Measurements from ENCODE around the gene PRDX6.
A peak's percentile ranks its signal among the peaks of the same experiment; 100 is the strongest.
"Not testable (repeated sequence)": the region's sequence is repeated elsewhere in the genome, so short reads cannot be mapped to it uniquely, and the experiment has no call there.

The PRDX6 gene, protein sequence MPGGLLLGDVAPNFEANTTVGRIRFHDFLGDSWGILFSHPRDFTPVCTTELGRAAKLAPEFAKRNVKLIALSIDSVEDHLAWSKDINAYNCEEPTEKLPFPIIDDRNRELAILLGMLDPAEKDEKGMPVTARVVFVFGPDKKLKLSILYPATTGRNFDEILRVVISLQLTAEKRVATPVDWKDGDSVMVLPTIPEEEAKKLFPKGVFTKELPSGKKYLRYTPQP
- total RNA-seq: 50.7 to 64.7 (median 57.6) reads per million in 4 donors

DNA sequence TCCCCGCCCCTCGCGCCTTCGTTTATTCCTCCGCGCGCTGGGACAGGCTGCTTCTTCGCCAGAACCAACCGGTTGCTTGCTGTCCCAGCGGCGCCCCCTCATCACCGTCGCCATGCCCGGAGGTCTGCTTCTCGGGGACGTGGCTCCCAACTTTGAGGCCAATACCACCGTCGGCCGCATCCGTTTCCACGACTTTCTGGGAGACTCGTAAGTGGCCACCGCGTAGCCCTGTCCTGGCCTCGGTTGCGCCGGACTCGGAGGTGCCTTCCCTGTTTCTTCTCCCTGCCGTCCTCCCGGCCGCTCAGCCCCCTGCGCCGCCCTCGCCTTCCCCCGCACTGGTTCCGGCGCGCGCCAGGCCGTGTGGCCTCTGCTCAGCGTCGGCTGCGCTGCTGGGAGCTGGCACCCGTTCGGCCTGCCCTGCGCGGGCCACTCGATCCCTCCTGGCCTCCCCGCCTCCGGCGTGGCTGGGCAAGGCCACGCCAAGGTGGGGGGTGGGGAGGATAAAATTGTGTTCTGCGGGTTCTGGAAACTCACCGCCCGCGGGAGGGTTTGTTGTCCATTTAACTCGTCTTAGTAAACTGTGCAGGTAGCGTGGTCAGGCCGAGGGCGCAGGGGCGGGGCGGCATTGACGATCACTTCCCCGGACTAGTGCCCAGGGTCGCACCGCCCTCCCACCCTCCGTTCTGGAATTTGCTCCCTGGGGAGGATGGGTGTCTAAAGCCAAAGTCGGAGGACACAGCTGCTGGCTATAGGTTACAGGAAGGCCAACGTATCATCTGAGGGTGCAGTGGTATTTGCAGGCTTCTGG is at the start of gene PRDX6:
Gene PRDX6, plus strand, starts transcription at position 50 of the 808 bp plus-strand sequence. Its CDS starts 63 bp downstream, at position 113.
- DNase-seq: peak in 3 of 5 donors; percentile 8 to 81 (median 14)

DNA sequence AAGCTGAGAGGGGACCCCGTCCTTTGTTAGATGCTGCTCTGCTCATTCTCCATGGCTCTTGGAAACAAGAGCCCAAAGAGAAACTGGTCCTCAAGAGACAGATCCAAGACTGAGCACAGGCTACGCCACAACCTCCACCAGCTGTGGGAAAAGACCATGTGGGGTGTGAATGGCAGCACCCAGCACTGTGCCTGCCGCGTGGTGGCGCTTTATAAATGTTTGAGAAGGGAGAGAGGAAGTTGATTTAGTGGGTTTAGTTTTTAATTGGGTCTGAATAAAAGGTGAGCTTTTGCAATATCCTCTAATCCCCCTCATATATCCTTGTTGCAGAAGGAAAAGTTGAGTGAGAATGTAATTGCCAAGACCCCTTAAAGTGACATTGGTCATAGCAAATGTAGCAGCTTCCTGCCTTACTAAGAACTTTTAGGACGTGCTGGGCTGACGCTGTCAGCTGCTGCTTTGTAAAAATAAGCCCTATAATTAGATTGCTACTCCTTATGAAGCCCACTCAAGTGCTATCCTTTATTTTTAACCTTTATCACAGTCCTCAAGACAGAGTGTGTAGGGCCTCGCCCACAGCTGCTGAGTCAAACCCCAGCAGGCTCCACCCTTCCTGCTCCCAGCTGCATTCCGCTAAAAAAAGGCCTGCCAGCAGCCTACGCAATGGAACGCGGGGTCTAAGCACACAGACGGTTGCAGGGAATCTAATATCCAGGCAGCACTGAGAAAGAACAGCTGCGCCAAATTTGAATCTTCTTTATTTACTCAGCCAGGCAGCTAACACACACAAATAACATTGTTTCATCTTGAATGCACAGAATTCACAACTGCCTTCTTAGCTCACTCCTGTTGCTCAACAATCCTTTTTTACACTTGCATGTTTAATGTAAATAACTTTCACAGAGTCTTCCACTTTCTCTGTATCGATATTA is 47.4 kb upstream of the PRDX6 start:
- peak; percentile 15 to 65 (median 43) for DNase-seq

DNA sequence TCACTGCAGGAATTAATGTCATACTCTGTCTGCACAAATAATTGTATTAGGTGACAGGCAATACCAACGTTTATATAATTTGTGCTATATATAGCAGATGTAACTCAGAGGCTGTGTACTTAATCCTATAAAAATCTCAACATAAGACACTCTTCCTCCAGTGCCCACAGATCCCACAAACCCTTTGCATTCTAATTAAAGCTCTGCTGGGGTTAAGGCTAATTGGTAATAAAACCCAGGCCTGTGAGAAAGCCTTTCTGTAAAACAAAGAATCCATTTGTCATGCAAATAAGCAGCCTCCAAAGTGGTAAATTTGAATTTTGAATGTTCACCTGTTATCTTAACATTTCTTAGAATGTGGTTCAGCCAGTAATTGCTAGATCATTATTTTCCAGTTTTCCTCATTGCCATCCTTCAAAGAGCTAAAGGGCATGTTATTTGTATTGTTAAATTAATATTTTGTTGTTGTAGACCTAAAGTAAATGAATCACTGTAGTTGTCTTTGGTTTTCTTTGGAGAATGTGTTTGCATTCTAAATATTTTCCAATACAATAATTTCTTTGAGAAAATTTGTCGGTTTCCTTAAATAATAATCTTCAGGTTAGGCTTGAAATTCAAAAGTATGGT is 46.3 kb upstream of the PRDX6 start:
- no peak for DNase-seq

DNA sequence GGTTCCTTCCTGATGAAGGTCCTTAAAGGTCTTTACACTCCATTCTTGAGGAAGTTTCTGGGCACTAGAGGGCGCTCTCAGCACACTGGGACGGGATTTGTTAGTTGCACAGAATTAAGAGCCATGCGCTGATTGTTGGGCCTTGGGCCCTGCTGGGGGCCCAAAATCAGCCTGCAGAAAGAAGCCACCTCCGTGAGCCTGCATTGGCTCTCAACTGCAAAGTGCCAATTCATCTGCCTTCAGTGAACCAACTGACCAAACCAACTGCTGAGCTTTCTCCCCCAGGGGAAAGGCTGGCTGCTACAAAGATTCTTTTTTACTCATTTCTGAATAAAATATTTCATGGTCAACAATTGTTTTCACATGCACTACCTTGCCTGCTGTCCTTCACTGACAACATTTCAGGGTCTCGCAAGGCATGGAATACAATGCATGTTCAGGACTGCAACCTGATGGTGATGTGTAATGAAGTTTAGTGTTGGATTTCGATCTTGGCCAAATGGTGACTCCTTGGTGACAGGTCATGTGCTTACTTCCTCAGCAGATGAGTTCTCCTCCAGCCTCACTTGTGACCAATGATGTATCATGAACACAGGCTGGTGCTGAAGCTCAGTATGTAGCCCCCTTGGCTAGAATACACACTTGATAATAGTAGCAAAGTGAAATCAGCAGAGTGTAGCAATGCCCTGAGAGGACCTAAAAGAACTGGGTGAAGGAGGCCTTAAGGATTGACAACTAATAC is 45.7 kb upstream of the PRDX6 start:
- peak; percentile 59 to 84 (median 77) for DNase-seq

DNA sequence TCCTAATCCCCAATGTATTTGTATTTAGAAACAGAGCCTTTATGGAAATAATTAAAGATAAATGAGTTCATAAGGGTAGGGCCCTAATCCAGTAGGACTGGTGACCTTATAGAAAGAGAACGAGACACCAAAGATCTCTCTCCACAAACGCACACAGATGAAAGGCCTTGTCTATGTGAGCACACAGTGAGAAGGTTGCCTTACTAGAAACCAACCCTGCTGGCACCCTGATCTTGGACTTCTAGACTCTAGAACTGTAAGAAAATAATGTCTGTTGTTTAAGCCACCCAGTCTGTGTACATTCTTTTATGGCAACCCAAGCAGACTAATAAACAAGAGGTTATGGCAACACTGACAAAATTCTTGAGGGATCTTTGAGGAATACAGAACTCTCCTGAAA is 44.8 kb upstream of the PRDX6 start:
- no peak for DNase-seq

DNA sequence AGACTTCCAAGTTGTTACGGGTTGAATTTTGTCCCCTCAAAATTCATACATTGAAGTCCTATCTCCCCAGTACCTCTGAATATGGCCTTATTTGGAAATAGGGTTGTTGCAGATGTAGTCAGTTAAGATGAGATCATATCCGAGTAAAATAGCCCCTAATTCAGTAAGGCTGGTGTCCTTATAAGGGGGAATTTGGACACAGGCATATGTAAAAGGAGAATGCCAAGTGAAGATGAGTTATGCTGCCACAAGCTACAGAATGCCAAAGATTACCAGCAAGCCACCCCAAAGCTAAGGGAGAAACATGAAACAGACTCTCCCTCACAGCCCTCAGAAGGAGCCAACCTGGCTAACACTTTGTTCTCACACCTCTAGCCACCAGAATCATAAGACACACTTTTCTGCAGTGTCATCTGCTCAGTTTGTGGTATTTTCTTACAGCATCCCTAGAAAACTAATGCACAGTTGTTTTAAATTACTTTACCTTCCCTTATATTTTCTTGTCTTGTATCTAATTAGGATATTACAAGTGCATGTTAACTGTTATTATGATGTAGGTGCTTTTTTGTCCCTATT is 43.3 kb upstream of the PRDX6 start:
- DNase-seq: no peak

DNA sequence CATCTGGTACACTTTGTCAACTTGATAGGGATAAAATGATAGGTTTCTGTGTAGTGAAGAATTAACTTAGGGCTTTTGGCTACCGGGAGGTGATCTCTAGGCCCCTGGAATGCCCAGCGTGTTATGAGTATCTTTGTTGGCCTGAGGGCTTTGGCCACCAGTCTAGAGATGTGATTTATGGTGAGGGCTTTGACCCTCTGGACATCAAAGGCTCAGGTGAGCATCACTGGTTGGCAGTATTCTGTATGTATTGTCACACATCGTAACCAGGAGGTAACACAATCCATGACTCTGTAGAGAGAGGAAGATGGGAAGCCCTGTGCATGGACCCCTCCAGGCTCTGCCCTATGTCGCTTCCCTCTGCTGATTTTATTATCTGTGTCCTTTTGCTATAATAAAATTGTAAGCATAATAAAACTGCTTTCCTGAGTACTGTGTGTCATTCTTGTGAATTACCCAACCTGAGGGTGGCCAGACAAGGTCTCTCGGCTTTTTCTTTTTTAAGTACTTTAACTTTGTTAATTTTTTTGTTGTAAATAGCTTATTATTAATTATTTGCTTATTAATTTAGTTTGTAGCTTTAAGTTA is 40.2 kb upstream of the PRDX6 start:
- no peak for DNase-seq

DNA sequence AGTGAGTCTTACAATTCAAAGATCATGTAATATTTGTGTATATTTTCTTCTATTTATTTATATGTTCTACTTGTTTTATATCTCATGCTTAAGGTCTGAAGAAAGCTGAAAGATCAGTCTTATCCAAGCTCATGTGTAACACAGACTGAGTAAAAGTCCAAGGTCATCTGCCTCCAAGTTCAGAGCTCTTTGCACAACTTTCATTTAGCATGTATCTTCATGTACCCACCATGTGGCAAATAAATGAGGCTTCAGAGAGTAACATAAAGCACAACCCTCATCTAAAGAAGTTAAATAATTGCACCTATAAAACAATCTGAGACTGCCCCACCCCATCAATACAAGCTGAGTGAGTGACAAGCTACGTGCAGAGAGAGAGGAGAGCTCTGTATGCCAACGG is 38.5 kb upstream of the PRDX6 start:
- DNase-seq: no peak

DNA sequence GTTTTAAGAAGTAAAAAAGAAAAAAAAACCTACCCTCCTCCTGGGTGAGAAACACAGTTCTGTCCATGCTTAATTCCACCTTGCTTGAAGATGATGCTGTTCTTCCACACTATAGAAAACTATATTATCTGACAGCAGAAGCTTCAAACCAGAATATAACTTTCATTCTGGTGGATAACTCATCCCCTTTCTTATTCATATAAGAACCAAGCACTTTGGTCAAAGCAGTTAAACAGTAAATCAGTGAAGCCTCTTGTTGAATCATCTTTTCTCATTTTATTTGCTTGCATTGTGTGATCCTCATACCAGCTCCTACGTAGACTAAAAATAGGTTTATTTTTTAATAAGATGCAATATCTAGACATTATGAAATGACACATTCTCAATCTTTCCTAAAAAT is 36.7 kb upstream of the PRDX6 start:
- DNase-seq: no peak

DNA sequence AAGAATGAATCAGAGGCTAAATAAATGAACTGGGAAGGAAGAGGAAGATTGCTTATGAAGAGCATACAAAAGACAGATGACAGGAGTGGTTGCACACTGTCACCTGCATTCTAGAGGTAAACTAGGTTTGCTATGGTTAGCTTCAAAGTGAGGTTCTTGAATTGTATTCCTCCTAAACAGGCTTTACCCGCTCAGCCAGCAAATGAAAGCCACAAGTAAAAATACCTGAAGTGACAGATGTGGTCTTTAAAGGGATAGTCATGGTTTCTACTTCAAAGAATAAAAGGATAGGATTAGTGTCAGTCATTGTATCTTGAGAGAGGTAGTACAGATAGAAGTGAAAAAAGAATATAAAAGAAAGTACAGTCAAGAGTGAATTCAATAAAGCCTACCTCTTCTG is 32.4 kb upstream of the PRDX6 start:
- DNase-seq: no peak

DNA sequence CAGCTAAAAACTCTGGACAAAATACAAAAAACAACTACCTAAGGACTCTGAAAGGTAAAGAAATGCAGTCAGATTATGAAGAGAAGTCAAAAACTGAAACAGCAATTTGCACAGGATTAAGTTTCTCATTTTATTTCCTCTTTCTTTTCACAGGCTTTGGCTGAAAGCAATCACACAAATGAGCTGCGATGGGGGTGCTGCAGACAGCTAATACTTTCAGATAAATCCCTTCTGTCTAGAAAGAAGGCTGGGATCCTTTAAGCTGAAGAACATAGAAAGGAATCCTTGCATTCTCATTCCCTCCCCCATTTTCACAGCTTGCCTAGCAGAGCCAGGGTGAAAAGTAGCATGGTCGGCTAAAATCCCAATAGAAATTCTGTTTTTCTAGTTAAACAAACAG is 32.0 kb upstream of the PRDX6 start:
- no peak for DNase-seq

DNA sequence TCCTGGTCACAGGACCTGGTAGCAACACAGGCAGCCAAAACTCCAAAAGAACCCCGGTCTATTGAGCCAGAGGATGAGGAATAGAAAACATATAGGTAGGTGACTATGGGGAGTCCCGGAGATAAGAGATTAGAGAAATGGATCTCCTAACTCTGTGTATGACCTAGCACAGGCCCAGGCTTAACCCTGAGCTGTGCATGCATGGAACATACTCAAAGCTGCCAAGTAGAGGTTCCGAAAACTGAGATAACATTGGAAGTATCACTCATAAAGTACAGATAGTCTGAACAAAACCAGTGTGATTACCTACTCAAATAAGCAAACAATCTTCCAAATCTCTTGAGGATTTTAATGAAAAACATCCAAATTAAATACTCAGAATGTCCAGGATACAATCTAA is 31.5 kb upstream of the PRDX6 start:
- DNase-seq: no peak

DNA sequence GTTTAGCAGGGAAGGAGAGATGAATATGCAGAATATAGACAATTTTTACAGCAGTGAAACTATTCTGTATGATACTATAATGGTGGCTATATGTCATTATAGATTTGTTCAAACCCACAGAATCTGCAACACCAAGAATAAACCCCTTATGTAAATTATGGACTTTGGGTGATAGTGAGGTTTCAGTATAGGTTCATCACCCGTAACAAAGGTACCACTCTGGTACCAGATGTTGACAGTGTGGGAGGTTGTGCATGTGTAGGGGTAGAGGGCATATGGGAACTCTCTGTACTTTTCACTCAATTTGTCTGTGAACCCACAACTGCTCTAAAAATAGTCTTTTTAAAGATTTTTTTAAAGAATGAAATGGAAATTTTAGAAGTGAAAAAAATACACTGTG is 29.9 kb upstream of the PRDX6 start:
- DNase-seq: no peak

DNA sequence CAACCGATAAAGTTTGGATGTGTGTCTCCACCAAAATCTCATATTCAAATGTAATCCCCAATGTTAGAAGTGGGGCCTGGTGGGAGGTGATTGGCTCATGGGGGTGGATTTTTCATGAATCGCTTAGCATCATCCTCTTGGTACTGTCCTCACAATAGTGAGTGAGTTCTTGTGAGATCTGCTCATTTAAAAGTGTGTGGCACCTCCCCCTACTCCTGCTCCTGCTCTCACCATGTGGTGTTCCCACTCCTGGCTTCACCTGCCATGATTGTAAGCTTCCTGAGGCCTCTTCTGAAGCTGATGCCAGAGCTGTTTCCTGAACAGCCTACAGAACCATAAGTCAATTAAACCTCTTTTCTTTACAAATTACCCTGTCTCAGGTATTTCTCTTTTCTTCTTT is 28.2 kb upstream of the PRDX6 start:
- no peak for DNase-seq

DNA sequence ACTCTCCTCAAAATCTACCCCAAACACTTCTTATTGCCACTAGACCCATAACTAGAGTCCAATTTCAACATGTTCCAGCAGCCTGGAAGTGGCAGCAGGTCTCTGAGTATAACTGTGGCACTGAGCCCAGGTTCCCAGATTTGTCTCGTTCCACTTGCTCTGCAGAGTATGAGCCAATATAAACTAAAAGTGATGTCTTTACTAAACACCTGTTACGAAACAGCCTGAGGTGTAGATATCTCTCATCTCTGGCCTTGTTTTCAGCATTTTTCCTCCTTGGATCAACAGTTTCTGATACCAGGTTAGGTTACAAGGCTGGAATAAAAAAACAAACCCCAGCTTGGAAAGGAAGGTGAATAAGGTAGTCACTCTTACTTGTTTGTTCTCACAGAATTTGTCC is 25.2 kb upstream of the PRDX6 start:
- DNase-seq: no peak

DNA sequence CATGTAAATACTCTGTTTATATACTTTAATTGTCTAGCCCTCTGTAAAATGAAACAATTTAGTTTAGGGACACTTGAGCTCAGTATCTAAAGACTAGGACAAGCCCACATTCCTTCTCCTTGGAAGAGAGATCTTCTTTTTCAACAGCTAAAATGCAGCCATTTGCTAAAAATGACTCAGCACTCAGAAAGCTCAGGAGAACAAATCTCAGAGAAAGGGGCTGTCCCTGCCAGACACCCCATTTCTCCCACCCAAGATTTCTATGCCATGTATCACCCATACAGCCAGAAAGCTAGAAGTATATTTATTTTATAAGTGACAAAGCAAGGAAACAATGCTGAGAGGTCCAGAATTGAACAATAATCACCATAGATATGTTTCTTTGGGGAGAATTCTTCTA is 23.2 kb upstream of the PRDX6 start:
- no peak for DNase-seq

DNA sequence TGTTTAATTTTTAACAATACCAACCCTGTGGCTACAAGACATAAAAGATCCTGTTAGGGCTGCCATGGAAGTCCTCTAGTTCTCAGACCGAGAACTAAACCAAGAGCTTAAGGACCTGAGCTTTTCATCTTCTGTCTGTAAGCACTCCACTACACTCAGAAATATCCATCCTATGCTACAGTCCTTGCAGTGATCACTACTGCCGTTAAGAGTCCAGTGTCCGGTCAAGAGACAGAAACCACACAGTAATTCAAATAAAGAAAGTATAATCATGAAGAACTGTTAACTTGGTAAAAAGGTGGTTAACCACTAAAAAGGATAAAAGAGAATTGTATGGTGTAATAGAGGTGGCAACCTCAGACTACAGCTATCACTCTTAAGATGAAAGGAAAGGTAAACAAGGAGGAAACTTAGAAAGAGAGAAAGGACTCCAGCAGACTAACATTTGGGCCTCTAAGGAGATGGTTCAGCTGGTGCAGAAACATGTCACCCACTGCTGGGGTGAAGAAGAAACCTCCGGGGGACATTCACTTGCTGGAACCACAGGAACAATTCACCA is 22.1 kb upstream of the PRDX6 start:
- peak in 1 of 5 donors; percentile 28 for DNase-seq

DNA sequence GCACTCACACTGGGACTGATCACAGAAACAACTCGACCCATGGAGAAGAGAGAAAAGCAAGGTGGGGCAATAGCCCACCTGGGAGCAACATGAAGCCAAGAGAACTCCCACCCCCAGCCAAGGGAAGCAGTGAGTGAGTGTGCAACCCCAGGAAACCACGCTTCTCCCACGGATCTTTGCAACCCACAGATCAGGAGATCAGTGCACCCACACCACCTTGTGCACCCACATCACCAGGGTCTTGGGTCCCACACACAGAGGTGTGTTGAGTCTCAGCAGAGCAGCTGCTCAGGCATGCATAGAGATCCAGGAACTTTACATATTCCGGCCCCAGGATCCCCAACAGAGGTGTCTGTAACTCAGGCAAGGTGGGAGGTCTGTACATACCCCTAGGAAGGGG is 17.2 kb upstream of the PRDX6 start:
- no peak for DNase-seq

DNA sequence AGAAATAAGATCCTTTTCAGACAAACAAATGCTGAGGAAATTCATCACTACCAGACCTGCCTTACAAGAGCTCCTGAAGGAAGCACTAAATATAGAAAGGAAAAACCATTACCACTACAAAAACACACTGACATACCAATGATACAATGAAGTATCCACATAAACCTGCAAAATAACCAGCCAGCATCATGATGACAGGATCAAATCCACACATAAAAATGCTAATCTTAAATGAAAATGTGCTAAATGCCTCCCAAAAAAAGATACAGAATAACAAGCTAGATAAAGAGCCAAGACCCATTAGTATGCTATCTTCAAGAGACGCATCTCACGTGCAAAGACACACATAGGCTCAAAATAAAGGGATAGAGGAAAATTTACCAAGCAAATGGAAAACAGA is 14.5 kb upstream of the PRDX6 start:
- DNase-seq: not testable (repeated sequence)

DNA sequence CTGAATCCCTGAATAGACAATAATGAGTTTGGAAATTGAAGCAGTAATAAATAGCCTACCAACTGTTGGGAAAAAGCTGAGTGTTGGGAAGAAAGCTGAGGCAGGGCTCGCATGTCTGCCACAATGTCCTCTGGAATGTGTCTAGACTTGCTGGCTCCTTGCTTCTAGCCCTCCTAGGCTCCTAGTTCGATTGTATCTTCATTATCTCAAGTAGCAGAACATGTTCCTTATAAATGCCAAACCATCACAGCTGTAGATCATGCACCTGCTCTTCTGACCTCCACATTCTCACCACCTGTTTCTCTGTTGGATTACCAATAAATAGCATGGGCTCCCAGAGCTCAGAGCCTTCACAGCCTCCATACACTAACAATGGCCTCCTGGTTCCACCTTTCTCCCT is 12.9 kb upstream of the PRDX6 start:
- not testable (repeated sequence) for DNase-seq

DNA sequence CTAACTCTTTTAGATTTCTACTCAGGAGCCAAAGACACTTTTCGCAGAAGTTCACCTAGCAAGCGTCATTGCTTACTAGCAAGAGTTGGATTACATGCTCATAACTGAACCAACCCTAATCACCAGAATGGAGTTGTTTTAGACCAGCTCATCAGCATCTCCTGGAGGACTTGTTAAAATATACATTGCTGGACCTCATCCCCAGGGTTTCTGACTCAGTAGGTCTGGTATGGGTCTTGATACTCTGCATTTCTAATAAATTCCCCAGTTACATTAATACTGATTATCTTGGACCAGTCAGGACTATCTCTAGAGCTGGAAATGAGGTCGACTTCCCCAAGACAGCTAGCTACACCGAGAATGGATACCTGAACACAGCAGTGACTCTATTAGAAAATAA is 9.7 kb upstream of the PRDX6 start:
- DNase-seq: no peak
